HL-60 (cell line): ENCODE data around the gene KRT9.

Experiments
- CTCF ChIP-seq: IDR thresholded peaks from one replicate; pipeline ENCODE4 v1.5.1; 2011; ENCODE audit warnings: low read length, control low read depth, inconsistent platforms; ENCODE audit not compliant: insufficient read depth
- GABPA ChIP-seq: IDR thresholded peaks from 2 replicates; pipeline ENCODE4 v1.6.1; 2012; ENCODE audit warnings: low read depth
- REST ChIP-seq: IDR thresholded peaks from 2 replicates; pipeline ENCODE4 v1.6.1; 2012; ENCODE audit warnings: low read depth; ENCODE audit not compliant: insufficient replicate concordance
- SPI1 ChIP-seq: IDR thresholded peaks from 2 replicates; pipeline ENCODE4 v1.6.1; 2012; ENCODE audit warnings: low read depth, mild to moderate bottlenecking, borderline replicate concordance

- TF ChIP-seq REST: no peak
- no peak for TF ChIP-seq CTCF
- TF ChIP-seq SPI1: no peak
- TF ChIP-seq GABPA: no peak
Measured at GRCh38 chr17:41524261-41524660, 47.6 kb downstream of the KRT9 start.
